A549 (cell line): Measurements from ENCODE around the gene CANT1.

Source experiments
- CEBPB ChIP-seq, 2 experiments: fragments of >200 bp in 1 of 2; sonication (Bioruptor Twin) in 1 of 2; formaldehyde crosslinking in 1 of 2; IDR thresholded peaks; 2 replicates each; pipeline ENCODE4 v1.6.1; 2012 to 2016
- EP300 ChIP-seq, 2 experiments: fragments of >200 bp; sonication (Bioruptor Twin); formaldehyde crosslinking; IDR thresholded peaks; 2 replicates in 1 of 2; 3 replicates in 1 of 2; pipeline ENCODE4 v1.6.1; 2016 to 2017
- FOSL2 ChIP-seq, 2 experiments: fragments of 450-650 bp in 1 of 2; fragments of >200 bp in 1 of 2; sonication (Bioruptor Twin) in 1 of 2; formaldehyde crosslinking; IDR thresholded peaks; 2 replicates each; pipeline versions ENCODE4 v1.5.0 to v1.6.1; 2016 to 2020; ENCODE audit warnings: mild to moderate bottlenecking in 1 of 2, moderate library complexity in 1 of 2
- HOXA7 ChIP-seq: fragments of 250-450 bp; sonication (Bioruptor Pico); IDR thresholded peaks from 2 replicates; pipeline ENCODE4 v1.5.0; 2020; ENCODE audit warnings: mild to moderate bottlenecking, moderate library complexity
- JUNB ChIP-seq: fragments of >200 bp; sonication (Bioruptor Twin); formaldehyde crosslinking; IDR thresholded peaks from 2 replicates; pipeline ENCODE4 v1.6.1; 2016
- PHF8 ChIP-seq: fragments of 200-600 bp; sonication (generic); IDR thresholded peaks from 2 replicates; pipeline ENCODE4 v1.6.1; 2016; ENCODE audit warnings: low read depth, mild to moderate bottlenecking, antibody characterized with exemption, moderate library complexity, borderline replicate concordance
- POLR2A ChIP-seq: IDR thresholded peaks from 2 replicates; pipeline ENCODE4 v1.6.1; 2012; ENCODE audit warnings: mild to moderate bottlenecking, low read length
- RAD21 ChIP-seq, 2 experiments: fragments of >200 bp in 1 of 2; sonication (Bioruptor Twin) in 1 of 2; formaldehyde crosslinking in 1 of 2; IDR thresholded peaks in 1 of 2; conservative IDR thresholded peaks in 1 of 2; 2 replicates in 1 of 2; 3 replicates in 1 of 2; pipeline ENCODE4 v1.6.1; 2012 to 2018; ENCODE audit warnings: inconsistent platforms in 1 of 2
- ZFP36 ChIP-seq: fragments of 450-650 bp; IDR thresholded peaks from 2 replicates; pipeline ENCODE4 v1.6.1; 2014; ENCODE audit warnings: borderline replicate concordance; ENCODE audit not compliant: partially characterized antibody
- ZNF302 ChIP-seq: fragments of 250-450 bp; sonication (Bioruptor Pico); IDR thresholded peaks from 2 replicates; pipeline ENCODE4 v1.9.0; 2021; ENCODE audit warnings: inconsistent platforms, mild to moderate bottlenecking, moderate library complexity
- TF ChIP-seq, protein P1 (sequence below): fragments of >200 bp; sonication (Bioruptor Twin); formaldehyde crosslinking; IDR thresholded peaks from 3 replicates; pipeline ENCODE4 v1.5.1; 2016
- TF ChIP-seq, protein P2 (sequence below): fragments of 450-650 bp; IDR thresholded peaks from 2 replicates; pipeline ENCODE4 v1.6.1; 2014; ENCODE audit warnings: antibody characterized with exemption
- TF ChIP-seq, protein P3 (sequence below): fragments of 250-450 bp; sonication (Bioruptor Pico); IDR thresholded peaks from 2 replicates; pipeline ENCODE4 v1.5.0; 2021; ENCODE audit warnings: mild to moderate bottlenecking, moderate library complexity, borderline replicate concordance
- TF ChIP-seq, protein P4 (sequence below): IDR thresholded peaks from 2 replicates; pipeline ENCODE4 v1.6.1; 2012

DNA sequence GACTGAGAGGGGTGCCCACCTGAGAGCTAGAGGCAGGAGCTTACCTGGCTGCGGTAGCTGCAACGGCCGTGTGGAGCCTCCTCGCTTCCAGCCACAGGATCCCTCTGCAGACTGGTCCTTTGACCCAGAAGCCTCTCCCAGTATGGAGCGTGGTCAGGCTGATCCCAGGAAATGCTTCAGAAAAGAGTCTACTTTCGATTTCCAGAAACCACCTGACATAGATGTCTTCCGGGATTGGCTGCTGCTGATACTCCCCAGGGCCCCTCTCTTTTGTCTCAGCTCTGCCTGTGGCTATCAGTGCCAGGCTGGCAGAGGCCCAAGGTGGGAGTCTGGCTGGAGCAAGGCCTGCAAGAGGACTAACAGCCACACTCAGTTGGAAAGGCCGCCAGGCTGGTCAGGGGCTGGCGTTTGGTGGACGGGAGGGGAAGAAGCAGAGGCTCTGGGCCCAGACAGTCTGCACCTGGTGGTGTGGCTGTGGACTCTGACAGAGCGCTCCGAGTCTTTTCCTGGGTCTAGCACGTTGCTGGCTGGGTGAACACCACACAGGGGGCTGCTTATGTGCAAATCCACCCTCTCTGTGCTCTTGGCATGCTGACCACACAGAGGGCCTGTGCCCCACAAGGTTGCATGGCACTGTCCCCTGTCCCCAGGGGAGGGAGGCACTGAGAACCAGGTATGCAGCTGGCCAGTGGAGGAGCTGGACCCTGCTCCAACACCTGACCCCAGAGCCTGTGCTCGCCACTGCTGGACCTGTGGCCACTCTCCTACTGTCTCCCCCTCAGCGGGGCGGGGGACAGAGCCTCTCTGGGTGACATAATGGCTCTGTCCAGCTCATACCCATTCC, 29.6 kb downstream of the CANT1 start, which contains the start of gene LGALS3BP:
- TF ChIP-seq, protein P1, sequence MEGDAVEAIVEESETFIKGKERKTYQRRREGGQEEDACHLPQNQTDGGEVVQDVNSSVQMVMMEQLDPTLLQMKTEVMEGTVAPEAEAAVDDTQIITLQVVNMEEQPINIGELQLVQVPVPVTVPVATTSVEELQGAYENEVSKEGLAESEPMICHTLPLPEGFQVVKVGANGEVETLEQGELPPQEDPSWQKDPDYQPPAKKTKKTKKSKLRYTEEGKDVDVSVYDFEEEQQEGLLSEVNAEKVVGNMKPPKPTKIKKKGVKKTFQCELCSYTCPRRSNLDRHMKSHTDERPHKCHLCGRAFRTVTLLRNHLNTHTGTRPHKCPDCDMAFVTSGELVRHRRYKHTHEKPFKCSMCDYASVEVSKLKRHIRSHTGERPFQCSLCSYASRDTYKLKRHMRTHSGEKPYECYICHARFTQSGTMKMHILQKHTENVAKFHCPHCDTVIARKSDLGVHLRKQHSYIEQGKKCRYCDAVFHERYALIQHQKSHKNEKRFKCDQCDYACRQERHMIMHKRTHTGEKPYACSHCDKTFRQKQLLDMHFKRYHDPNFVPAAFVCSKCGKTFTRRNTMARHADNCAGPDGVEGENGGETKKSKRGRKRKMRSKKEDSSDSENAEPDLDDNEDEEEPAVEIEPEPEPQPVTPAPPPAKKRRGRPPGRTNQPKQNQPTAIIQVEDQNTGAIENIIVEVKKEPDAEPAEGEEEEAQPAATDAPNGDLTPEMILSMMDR = no peak
- TF ChIP-seq EP300 (IDR thresholded peaks at IDR 0.05) = no peak
- TF ChIP-seq ZFP36 = no peak
- no peak for TF ChIP-seq HOXA7 (CRISPR knock-in tag)
- TF ChIP-seq PHF8 = no peak
- TF ChIP-seq, protein P2, sequence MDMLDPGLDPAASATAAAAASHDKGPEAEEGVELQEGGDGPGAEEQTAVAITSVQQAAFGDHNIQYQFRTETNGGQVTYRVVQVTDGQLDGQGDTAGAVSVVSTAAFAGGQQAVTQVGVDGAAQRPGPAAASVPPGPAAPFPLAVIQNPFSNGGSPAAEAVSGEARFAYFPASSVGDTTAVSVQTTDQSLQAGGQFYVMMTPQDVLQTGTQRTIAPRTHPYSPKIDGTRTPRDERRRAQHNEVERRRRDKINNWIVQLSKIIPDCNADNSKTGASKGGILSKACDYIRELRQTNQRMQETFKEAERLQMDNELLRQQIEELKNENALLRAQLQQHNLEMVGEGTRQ = peak; percentile 3; the same call in 1 of the 2 replicates
- no peak for TF ChIP-seq JUNB
- no peak for TF ChIP-seq RAD21 (conservative IDR thresholded peaks at IDR 0.05 in 1 of 2, IDR thresholded peaks at IDR 0.05 in 1 of 2)
- TF ChIP-seq, protein P3, sequence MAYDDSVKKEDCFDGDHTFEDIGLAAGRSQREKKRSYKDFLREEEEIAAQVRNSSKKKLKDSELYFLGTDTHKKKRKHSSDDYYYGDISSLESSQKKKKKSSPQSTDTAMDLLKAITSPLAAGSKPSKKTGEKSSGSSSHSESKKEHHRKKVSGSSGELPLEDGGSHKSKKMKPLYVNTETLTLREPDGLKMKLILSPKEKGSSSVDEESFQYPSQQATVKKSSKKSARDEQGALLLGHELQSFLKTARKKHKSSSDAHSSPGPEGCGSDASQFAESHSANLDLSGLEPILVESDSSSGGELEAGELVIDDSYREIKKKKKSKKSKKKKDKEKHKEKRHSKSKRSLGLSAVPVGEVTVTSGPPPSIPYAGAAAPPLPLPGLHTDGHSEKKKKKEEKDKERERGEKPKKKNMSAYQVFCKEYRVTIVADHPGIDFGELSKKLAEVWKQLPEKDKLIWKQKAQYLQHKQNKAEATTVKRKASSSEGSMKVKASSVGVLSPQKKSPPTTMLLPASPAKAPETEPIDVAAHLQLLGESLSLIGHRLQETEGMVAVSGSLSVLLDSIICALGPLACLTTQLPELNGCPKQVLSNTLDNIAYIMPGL (CRISPR knock-in tag) = no peak
- no peak for TF ChIP-seq ZNF302
- TF ChIP-seq CEBPB (IDR thresholded peaks at IDR 0.05) = no peak
- TF ChIP-seq FOSL2 (IDR thresholded peaks at IDR 0.05) = no peak
- TF ChIP-seq FOSL2 (CRISPR knock-in tag; IDR thresholded peaks at IDR 0.05) = no peak
- TF ChIP-seq POLR2A = no peak
- TF ChIP-seq, protein P4, sequence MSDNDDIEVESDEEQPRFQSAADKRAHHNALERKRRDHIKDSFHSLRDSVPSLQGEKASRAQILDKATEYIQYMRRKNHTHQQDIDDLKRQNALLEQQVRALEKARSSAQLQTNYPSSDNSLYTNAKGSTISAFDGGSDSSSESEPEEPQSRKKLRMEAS = 0 out of 2 replicates have a peak, but pooled peaks have one; percentile 23
